Right atrium auricular region (tissue), 2 donors: ENCODE results near the gene SPATS1. TPM values are rescaled to one million over a fixed set of nuclear protein-coding genes. Genes with fewer than 3 reads are reported as not detected.
"Not testable (repeated sequence)": the region's sequence is repeated elsewhere in the genome, so short reads cannot be mapped to it uniquely, and the experiment has no call there.

Source experiments
- DNase-seq: peaks from one replicate; pipeline ENCODE4 v3.0.0-alpha.2; 2019; ENCODE audit warnings: low spot score
- H3K27ac ChIP-seq, 2 donors: fragments of 200-600 bp; sonication (generic); 1 replicate in 1 of 2; 2 replicates in 1 of 2; pipeline ENCODE4 v1.5.1; 2016 to 2019
- H3K27me3 ChIP-seq, 2 donors: fragments of 200-600 bp; sonication (generic); one replicate each; pipeline versions ENCODE4 v1.5.1 to v1.6.0; 2017 to 2019
- H3K36me3 ChIP-seq: fragments of 200-600 bp; sonication (generic); one replicate; pipeline ENCODE4 v1.5.1; 2016
- H3K4me1 ChIP-seq, 2 donors: fragments of 200-600 bp; sonication (generic); one replicate each; pipeline versions ENCODE4 v1.5.1 to v1.6.0; 2017 to 2019
- H3K4me3 ChIP-seq, 2 donors: fragments of 200-600 bp; sonication (generic); 1 replicate in 1 of 2; 2 replicates in 1 of 2; pipeline ENCODE4 v1.5.1; 2017 to 2019; ENCODE audit warnings: mild to moderate bottlenecking in 1 of 2, moderate library complexity in 1 of 2
- H3K9me3 ChIP-seq, 2 donors: fragments of 200-600 bp; sonication (generic); one replicate each; pipeline ENCODE4 v1.5.1; 2019
- CTCF ChIP-seq, 2 donors: fragments of 200-600 bp; sonication (generic); IDR thresholded peaks; one replicate each; pipeline ENCODE4 v1.5.1; 2019; ENCODE audit warnings: antibody characterized with exemption in 2 of 2
- total RNA-seq, 2 donors: library from RNA; depleted of rRNA; stranded (reverse); fragments of >200 nt; gene quantifications; one replicate each; pipeline ENCODE4 v1.1.0, GENCODE V29; 2016

SPATS1 gene
- total RNA-seq, 2 donors from 2014 or later = not detected

DNA sequence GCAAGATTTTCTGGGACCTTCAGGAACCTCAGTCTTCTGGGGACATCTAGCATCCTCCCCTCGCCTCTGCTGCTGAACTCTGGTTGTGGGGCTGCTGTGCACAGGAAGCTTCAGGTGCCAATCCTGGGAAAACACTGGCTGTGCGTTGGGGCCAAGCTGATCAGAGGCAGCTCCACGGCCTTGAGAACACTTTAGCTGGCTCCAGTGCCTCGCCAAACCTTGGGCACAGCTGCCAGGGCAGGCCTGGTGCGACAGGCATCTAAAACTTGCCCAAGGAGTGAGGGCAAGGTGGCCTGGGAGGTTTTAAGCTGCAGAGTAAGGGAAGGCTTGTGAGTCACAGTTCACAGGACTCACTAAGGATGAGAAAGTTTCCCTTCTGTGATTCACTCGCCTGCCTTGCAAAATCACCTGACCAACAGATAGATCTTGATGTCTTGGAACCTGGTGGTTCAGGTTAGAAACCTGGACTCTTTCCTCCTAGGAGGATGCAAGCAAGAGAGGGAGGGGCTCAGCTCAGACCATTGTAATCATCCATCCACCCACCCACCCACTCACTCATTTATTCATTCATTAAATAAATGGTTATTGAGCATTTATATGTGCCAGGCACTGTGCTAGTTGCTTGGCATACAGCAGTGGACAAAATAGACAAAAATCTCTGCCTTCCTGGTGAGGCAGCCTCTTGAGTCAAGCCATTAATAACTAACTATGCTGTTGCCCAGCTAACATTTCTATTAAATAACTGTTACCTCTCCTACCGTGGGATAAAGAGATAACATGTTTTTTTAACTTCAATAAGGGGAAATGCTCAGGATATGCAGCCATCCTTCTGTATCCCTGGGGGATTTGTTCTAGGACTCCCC is 2.5 kb upstream of the SPATS1 start:
- Histone ChIP-seq H3K36me3 (no peaks in the 10 kb centered on the region), H3K4me3 (no peak overlapping the region), H3K9me3 (no peaks in the 10 kb centered on the region), H3K27me3 (no peaks in the 10 kb centered on the region), H3K4me1 (peaks cover 0 to 10% of the 10 kb centered on the region in 2 donors), H3K27ac (no peak overlapping the region)
- TF ChIP-seq CTCF (IDR thresholded peaks at IDR 0.05) = no peak
- no peak for DNase-seq

DNA sequence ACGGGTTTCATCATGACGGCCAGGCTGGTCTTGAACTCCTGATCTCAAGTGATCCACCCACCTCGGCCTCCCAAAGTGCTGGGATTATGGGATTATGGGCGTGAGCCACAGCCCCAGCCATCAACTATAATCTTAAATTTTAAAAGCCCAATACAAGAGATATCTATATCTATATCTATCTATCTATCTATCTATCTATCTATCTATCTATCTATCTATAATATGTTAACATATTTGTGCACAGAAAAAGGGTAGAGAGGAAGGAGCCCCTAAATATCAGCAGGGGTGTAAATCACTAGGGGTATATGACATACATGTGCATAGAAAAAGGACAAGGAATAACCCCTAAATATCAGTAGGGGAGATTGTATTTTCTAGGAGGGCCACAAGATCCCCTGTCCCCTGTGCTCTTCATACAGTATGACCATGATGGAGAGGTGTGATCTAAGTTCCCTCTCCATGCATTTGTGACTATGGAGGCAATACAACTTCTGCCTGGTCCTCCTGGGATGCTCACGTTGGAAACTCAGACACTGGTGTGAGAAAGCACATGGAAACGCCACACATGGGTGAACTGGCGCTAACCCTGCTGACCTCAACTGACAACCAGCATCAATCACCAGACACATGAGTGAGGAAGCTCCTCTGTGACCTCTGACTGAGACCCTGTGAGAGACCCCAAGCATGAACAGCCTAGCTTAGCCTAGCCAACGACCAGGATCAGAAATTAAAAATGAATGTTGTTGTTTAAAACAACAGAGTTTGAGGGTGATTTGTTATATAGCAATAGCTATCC is 1.2 kb upstream of the SPATS1 start:
- no peak overlapping the region for H3K4me3 ChIP-seq
- no peaks in the 10 kb centered on the region for H3K27me3 ChIP-seq
- no peak for DNase-seq
- H3K27ac ChIP-seq = no peak overlapping the region
- no peaks in the 10 kb centered on the region for H3K36me3 ChIP-seq
- H3K9me3 ChIP-seq = no peaks in the 10 kb centered on the region
- TF ChIP-seq CTCF (IDR thresholded peaks at IDR 0.05) = no peak
- H3K4me1 ChIP-seq = peaks cover 0 to 10% of the 10 kb centered on the region in 2 donors

DNA sequence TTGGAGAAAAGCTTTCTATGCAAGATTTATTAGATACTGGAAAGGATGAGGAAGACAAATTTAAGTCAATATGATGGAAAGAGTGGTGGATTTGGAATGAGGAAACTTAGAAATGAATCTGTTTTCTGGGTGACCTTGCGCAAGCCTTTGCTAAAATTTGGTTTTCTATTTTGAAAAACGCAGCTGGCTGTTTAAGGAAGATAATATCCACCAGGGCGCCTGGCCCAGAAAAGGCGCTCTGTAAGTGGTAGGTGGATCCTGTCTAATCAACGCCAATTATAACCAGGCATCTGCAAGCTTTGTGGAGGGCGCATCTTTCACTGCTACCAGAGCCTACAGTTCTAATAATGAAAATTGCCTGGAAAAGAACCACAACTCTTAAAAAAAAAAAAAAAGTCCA is 398 bp upstream of the SPATS1 start:
- H3K4me1 ChIP-seq = peaks cover 0 to 10% of the 10 kb centered on the region in 2 donors
- DNase-seq = no peak
- H3K27me3 ChIP-seq = no peaks in the 10 kb centered on the region
- H3K36me3 ChIP-seq = no peaks in the 10 kb centered on the region
- TF ChIP-seq CTCF (IDR thresholded peaks at IDR 0.05) = no peak
- no peaks in the 10 kb centered on the region for H3K9me3 ChIP-seq
- no peak overlapping the region for H3K27ac ChIP-seq
- H3K4me3 ChIP-seq = peak overlapping the region; percentile 9 to 39

DNA sequence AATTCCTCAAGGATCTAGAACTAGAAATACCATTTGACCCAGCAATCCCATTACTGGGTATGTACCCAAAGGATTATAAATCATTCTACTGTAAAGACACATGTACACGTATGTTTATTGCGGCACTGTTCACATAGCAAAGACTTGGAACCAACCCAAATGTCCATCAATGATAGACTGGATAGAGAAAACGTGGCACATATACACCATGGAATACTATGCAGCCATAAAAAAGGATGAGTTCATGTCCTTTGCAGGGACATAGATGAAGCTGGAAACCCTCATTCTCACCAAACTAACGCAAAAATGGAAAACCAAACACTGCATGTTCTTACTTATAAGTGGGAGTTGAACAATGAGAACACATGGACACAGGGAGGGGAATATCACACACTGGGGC is 4.4 kb downstream of the SPATS1 start:
- not testable (repeated sequence) for H3K27me3 ChIP-seq, H3K4me3 ChIP-seq, DNase-seq, H3K4me1 ChIP-seq, H3K36me3 ChIP-seq, H3K9me3 ChIP-seq, H3K27ac ChIP-seq

DNA sequence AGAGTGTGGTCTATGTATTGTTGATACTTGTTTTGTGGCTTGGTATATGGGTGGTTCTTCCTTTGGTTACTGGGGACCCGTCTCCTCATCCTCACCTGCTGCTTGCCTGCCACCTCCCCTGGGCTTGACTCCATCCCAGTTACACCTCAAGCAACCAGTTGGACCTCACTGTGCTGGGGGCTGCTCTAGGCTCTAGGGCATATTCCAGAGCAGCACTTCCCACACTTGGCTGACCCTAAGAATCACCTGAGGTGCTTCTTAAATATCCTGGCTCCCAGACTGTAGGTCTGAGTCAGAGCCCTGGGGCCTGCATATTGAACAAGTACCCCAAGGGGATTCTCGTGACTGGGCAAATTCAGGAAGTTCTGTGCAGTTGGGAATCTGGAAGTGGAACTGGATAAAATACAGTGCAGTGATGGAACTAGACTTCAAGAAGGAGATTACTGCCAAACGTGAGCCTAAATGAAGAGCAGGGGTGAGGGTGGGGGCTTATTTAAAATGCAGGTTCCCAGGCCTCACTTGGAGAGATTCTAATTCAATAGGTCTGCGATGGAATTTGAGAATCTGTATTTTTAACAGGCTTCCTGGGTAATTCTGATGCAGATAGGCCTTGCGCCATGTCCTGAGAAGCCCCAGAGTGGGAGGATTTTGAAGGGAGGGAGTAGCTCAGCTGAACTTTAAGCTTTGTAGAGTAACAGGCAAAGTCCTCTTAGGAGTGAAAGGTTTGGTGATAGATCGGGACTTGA is 7.6 kb downstream of the SPATS1 start:
- Histone ChIP-seq H3K4me3 (no peak overlapping the region), H3K4me1 (no peaks in the 10 kb centered on the region), H3K9me3 (no peaks in the 10 kb centered on the region), H3K27me3 (no peaks in the 10 kb centered on the region), H3K36me3 (no peaks in the 10 kb centered on the region), H3K27ac (no peak overlapping the region)
- TF ChIP-seq CTCF (IDR thresholded peaks at IDR 0.05) = no peak
- DNase-seq = no peak

- H3K27ac ChIP-seq, H3K4me3 ChIP-seq, H3K27me3 ChIP-seq, DNase-seq, H3K36me3 ChIP-seq, H3K4me1 ChIP-seq, H3K9me3 ChIP-seq: not testable (repeated sequence)
Measured at GRCh38 chr6:44350650-44350994, 8.2 kb downstream of the SPATS1 start.
